Omental fat pad (tissue), 4 donors: ENCODE measurements around the gene SAPCD2. TPM values are rescaled to one million over a fixed set of nuclear protein-coding genes. Genes with fewer than 3 reads are reported as not detected.

Experiments
- ATAC-seq: fragments of 150-250 bp; one replicate; pipeline ENCODE4 v1.9.1; 2016; ENCODE audit warnings: mild to moderate bottlenecking, moderate library complexity; ENCODE audit not compliant: low FRiP score
- DNase-seq: peaks from one replicate; pipeline ENCODE4 v3.0.0-alpha.2; 2019; ENCODE audit warnings: low spot score
- total RNA-seq, 4 donors: library from RNA; depleted of rRNA; stranded (reverse); fragments of >200 nt; gene quantifications; one replicate each; pipeline ENCODE4 v1.1.0, GENCODE V29; 2016
- TF ChIP-seq, protein P1 (sequence below), 3 donors: fragments of 450-650 bp; IDR thresholded peaks; one replicate each; pipeline ENCODE4 v1.5.1; 2016 to 2017; ENCODE audit warnings: antibody characterized with exemption in 3 of 3, mild to moderate bottlenecking in 3 of 3, moderate library complexity in 2 of 3

The SAPCD2 gene
- total RNA-seq, 4 donors from 2014 or later, result 0.13 to 1.8 (median 0.37) TPM; not detected in 1

DNA sequence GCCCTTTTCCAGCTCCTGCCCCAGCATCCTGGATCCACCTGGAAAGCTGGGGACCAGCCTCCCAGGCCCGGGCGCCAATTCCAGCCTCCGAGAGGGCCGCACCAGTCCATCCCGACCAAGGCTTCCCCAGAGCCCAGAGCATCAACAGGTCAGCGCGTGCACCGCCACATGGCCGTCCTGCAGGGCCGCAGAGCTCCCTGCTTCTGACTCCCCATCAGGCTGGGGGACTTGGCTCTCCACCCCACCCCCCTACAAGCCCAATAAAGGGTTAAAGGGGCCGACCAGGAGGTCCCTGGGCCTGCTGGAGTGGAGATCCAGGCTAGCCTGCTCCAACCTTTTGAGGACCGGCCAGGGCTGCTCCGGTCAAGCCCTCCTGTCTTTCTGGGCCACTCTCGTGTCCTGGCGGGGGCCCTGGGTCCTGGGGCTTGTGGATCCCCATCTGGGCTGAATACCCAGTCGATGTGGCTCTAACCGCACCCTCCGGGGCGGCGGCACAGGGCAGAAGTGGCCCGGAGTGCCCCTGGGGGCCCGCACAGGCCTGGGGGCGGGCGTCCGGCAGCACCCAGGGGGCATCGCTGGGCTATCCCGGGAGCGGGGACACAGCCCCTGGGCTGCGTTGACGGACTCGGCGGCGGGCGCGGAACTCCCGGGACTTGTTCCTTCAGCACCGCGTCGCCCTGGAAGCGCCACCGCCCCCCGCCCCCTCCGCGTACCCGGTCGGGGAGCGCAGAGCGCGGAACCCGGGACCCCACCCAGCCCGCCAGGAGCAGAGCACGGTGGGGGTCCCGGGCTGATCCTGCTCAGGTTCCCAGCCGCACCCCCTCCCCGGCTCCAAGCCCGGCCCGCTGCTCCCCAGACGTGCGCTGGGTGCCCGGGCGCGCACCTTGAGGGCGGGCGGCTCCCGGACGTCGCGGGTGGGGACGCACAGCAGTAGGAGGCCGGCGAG is 17.1 kb downstream of the SAPCD2 start:
- TF ChIP-seq, protein P1, sequence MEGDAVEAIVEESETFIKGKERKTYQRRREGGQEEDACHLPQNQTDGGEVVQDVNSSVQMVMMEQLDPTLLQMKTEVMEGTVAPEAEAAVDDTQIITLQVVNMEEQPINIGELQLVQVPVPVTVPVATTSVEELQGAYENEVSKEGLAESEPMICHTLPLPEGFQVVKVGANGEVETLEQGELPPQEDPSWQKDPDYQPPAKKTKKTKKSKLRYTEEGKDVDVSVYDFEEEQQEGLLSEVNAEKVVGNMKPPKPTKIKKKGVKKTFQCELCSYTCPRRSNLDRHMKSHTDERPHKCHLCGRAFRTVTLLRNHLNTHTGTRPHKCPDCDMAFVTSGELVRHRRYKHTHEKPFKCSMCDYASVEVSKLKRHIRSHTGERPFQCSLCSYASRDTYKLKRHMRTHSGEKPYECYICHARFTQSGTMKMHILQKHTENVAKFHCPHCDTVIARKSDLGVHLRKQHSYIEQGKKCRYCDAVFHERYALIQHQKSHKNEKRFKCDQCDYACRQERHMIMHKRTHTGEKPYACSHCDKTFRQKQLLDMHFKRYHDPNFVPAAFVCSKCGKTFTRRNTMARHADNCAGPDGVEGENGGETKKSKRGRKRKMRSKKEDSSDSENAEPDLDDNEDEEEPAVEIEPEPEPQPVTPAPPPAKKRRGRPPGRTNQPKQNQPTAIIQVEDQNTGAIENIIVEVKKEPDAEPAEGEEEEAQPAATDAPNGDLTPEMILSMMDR (IDR thresholded peaks at IDR 0.05), result no peak
- DNase-seq (no peak), ATAC-seq (no peak)

DNA sequence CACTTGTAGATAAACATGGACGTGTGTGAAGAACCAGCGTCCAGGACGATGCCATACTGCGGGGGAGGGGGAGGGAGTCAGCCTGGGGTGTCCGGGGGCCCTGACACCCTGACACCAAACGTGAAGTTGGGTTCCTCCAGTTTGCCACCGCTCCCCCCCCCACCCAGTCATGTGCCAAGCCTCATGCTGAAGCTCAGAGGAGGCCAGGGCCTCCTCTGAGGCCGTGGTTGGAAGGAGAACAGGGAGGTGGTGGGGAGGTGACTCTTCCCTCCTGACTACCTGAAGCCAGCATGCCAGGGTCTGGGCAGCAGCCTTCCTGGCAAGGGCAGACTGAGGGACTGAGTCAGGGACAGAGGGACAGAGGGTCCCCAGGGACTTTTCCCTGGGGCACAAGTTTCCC is 18.1 kb downstream of the SAPCD2 start:
- TF ChIP-seq, protein P1 (IDR thresholded peaks at IDR 0.05), result no peak
- DNase-seq (no peak), ATAC-seq (no peak)

DNA sequence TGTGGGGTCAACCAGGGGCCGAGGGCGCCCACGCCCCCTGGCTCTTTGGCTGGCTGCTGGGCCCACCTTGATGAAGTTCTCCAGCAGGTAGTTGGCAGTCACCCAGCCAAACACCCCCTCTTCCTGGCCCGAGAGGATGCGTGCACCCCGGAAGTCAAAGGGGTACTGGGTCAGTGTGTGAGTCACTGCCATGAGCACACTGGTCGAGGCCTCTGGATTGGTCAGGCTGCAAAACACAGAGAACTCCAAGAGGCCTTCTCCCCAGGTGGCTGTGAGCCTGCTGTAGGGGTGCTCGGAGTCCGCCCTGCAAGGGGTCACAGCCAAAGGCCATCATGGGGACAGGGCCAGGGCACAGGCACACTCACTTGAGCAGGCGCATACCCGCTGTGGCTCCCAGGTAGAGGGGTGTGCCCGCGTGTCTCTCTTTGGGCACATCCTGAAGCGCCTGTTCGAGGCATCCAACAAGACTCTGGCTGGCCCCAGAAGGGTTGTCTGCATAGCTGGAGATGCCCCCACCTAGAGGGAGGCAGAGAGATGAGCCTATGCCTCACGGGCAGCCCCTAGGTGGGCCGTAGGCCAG is 19.1 kb downstream of the SAPCD2 start:
- no peak for DNase-seq
- ATAC-seq, result no peak
- TF ChIP-seq, protein P1 (IDR thresholded peaks at IDR 0.05), result no peak

DNA sequence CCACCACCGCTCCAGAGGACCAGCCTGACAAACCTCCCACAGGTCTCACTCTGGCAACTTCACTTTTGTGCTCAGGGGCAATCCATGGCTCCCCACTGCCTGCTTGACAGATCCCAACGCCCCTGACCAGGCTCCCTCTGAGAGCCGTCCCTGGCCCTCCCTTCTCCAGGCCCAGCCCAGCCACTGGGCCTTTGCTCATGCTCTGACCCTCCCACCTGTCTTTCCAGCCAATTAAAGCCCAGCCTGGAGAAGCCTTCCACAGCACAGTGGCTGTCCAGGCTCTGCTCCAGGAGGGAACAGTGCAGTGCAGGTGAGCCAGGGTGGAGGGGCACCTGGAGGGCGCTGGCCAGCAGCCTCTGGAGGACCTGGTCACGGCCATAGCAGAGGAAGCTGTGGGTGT is 19.8 kb downstream of the SAPCD2 start:
- TF ChIP-seq, protein P1 (IDR thresholded peaks at IDR 0.05), result no peak
- ATAC-seq (no peak), DNase-seq (no peak)

DNA sequence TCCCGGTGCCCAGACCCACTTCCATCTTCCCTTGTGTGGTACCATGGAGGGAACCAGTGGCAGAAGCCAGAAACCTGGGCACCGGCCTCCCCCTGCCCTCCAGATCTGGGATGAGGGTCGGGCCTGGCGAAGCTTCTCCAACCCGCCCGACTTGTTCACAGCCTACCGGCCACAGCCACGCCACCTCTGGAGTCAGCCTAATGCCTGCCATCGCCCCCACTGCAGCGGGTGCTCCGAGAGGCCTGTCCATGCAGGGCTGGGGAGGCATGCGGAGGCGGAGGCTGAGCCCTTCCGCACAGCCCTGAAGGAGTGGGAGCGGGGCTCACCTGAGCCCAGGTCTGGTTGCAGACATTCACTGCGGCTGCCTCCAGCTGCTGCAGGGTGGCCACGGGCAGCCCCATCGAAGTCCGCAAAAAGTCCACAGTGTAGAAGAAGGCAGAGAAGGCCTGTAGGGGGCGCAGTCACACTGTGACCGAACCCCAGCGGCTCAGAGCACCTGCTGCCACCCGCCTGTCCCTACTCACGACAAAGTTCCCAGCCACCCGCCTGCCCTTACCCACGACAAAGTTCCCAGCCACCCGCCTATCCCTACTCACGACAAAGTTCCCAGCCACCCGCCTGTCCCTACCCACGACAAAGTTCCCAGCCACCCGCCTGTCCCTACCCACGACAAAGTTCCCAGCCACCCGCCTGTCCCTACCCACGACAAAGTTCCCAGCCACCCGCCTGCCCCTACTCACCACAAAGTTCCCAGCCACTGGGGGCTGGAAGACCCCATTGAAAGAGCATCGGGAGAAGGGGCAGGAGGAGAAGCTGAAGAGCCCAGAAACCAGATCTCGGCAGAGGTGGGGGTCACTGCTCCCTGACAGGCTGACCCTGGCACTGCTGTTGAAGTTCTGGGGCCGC is 20.6 kb downstream of the SAPCD2 start:
- TF ChIP-seq, protein P1 (IDR thresholded peaks at IDR 0.05), result no peak
- DNase-seq (peak; percentile 52), ATAC-seq (no peak)

DNA sequence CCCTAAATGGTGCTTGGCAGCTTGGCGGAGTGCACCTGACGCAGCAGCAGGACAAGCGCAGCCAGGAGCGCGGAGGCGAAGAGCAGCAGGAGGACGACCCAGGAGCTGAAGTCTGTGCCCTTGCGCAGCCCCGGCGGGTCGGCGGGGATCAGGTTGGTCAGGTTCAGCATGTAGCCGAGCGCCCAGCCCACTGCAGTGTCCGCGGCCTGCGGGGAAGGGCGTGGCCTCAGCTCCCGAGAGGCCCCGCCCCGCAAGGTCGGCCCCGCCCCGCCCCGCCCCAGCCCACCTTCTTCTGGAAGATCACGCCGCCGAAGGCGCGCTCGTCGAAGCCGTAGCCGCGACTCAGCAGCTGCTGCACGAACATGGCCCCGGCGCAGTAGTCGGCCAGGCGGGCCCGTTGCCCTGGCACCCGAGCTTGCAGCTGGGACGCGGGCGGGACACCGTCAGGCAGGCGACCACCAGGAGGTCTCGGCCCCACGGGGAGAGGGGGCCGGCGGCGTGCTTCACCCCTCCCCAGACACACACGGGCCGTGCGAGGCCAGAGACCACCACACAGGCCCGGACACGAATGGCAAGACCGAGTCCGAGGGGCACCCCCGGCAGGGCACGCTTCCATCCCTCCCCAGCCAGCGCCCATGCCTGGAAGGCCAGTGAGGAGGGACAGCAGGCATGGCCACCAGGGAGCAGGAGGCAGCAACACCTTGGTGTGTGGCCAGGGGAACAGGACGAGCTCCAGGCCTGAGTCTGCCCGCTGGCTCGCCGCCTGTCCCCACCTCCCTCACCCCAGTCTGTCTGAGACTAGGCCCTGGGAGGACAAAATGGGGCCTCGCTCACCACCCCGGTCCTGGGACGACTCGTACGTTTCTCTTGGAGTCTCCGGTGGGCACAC is 21.5 kb downstream of the SAPCD2 start:
- TF ChIP-seq, protein P1 (IDR thresholded peaks at IDR 0.05), result no peak
- DNase-seq (no peak), ATAC-seq (no peak)
